ENCODE measurements around the gene HOXC9. TPM values are rescaled to one million over a fixed set of nuclear protein-coding genes. Genes with fewer than 3 reads are reported as not detected.

Gene HOXC9
- total RNA-seq, 4 donors from 2014 or later: 0.28 to 2.0 (median 0.44) TPM; not detected in 1

GRCh38 chr12:54014377-54015017 lies 14.5 kb downstream of the HOXC9 start:
- ATAC-seq (ENCODE audit: low FRiP score) (no peak), DNase-seq (ENCODE audit: low spot score) (no peak)
- TF ChIP-seq CTCF (IDR thresholded peaks at IDR 0.05): no peak

GRCh38 chr12:54015018-54015931 lies 15.3 kb downstream of the HOXC9 start:
- TF ChIP-seq CTCF (IDR thresholded peaks at IDR 0.05): no peak
- no peak for DNase-seq (ENCODE audit: low spot score)
- ATAC-seq (ENCODE audit: low FRiP score): no peak

- DNase-seq (ENCODE audit: low spot score): no peak
- no peak for ATAC-seq (ENCODE audit: low FRiP score)
Observed at GRCh38 chr12:54016051-54016450, 16.1 kb downstream of the HOXC9 start.

GRCh38 chr12:54016478-54016964 lies 16.6 kb downstream of the HOXC9 start:
- DNase-seq (ENCODE audit: low spot score): no peak
- ATAC-seq (ENCODE audit: low FRiP score): no peak
- no peak for TF ChIP-seq CTCF (IDR thresholded peaks at IDR 0.05)

More at GRCh38 chr12:54016051-54016450, 16.1 kb downstream of the HOXC9 start:
- TF ChIP-seq CTCF (IDR thresholded peaks at IDR 0.05): no peak

- ATAC-seq (ENCODE audit: low FRiP score) (peak; percentile 29), DNase-seq (ENCODE audit: low spot score) (no peak)
- no peak for TF ChIP-seq CTCF (IDR thresholded peaks at IDR 0.05)
Observed at GRCh38 chr12:54017027-54017788, 17.2 kb downstream of the HOXC9 start.

- DNase-seq (ENCODE audit: low spot score): no peak
- ATAC-seq (ENCODE audit: low FRiP score): peak; percentile 82
- no peak for TF ChIP-seq CTCF (IDR thresholded peaks at IDR 0.05)
Observed at GRCh38 chr12:54017878-54018467, 18.0 kb downstream of the HOXC9 start.
